DMS 273 (cell line): ENCODE measurements around the gene SNRPA.
"Not testable (repeated sequence)": the region's sequence is repeated elsewhere in the genome, so short reads cannot be mapped to it uniquely, and the experiment has no call there.

Experiments used
- DNase-seq: peaks from one replicate; lab custom pipeline; 2025; ENCODE audit not compliant: unreplicated experiment; lab: John Stamatoyannopoulos, UW

The SNRPA gene

DNA sequence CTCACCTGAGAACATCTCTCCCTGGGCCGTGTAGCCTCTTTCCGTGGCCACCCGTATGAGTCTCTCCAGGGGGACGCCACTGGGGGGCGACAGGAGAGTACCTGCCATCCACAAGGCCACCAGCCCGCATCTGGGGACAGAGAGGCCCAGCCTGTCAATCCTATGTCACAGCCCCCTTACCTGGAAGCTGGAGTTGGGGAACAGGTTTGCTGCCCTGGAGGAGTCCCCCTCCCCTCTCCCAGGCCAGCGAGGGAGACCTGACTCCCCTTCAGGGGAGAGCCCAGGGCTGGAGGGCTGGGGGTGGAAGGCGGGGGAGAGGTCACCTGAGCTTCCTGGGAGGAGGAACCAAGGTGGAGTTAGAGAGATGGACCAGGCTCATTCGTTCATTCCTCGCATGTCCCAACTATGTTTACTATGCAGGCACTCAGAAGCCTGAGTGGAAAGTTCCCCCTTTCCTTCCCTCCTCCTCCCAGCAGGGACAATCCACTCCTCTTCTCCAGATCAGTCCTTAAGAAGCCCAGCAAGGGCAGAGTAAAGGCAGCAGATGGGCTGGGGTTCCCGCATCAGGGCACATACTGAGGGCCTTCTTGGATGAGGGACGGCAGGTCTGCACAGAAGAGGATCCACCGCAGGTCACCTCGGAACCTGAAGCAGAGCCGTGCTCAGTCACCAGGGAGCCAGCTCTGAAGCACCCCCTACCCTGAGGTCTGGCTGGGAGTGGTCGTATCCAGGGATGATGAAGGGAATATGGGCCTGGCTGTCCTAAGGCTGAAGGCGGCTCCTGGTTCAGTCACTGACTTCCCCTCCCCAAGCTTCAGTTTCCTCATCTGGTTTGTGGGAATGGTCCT lies 6.2 kb upstream of the SNRPA start:
- DNase-seq, result no peak

DNA sequence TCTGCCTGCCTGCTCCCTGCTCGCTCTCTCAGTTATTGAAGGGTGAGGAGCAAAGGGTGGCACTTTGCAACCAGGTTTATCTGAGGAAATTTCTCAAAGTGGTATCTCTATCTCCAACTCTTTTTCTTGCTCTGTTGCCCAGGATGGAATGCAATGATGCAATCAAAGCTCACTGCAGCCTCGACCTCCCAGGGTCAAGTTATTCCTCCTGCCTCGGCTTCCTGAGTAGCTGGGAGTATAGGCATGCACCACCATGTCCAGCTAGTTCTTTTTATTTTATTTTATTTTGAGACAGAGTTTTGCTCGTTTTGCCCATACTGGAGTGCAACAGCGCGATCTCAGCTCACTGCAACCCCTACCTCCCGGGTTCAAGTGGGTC lies 5.6 kb upstream of the SNRPA start:
- DNase-seq, result no peak

DNA sequence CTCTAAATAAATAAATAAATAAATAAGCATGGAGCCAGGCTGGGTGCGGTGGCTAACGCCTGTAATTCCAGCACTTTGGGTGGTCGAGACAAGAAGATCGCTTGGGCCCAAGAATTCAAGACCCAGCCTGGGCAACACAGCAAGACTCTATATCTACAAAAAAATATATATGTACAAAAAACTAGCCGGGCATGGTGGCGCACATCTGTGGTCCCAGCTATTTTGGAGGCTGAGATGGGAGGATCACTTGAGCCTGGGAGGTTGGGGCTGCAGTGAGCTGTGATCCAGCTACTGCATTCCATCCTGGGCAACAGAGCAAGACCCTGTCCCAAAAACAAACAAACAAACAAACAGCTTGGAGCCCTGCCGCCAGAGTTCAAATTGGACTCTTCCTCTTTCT lies 3.5 kb upstream of the SNRPA start:
- DNase-seq, result no peak

DNA sequence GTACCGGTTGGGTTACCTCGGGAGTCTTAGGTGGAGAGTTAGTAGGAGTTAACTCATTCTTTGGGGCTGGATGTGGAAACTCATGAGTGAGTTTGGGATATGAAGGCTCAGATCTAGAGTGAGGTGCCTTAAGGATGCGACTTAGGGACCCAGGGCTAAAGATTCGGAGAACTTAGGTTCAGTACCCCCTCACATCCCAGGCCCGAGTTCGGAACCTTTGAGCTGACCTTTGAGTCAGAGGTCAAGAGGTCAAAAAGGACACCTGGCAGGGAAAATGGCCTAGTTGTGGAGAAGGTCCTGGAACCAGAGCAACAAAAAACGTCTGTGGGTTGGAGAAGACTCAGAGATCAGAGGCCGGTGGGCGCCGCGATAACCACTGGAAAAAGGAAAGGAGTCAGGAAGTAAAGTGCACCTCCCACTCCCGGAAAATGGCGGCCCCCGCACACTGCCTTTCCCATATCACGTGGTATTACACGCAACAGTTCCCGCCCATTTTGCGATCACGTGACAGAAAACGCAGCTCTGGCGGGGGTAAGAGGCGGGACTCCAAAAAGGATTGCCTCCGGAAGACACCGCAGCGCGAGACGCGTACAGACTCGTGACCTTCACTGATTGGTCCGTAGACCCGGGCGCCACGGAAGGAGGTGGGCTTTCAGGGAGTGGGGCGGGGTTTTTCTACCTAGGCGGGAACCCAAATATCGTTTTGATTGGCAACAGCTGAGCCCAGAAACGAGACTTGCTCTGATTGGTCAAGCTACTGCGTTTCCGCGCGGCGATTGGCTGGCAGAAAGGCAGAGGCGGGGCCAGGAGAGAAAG lies 737 bp upstream of the SNRPA start, which contains the start of gene ACTMAP:
ACTMAP (minus strand) TSS at position 420 of the 816 bp plus-strand sequence. CDS start 674 bp downstream, outside the sequence.
- peak; percentile 100 for DNase-seq

DNA sequence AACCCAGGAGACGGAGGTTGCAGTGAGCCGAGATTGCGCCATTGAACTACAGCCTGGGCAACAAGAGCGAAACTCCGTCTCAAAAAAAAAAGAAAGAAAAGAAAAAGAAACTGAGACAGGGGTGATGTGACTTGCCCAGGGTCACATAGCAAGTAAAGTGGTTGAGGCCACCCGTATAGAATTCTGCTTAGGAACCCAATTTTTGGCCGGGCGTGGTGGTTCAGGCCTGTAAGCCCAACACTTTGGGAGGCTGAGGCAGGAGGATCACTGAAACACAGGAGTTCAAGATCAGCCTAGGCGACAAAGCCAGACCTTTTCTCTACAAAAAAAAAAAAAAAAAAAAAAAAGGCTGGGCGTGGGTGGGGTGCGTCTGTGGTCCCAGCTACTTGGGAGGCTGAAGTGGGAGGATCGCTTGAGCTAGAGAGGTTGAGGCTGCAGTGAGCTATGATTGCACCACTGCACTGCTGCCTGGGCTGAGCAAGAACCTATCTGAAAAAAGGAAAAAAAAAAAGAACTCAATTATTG lies 1.3 kb downstream of the SNRPA start:
- DNase-seq, result no peak

DNA sequence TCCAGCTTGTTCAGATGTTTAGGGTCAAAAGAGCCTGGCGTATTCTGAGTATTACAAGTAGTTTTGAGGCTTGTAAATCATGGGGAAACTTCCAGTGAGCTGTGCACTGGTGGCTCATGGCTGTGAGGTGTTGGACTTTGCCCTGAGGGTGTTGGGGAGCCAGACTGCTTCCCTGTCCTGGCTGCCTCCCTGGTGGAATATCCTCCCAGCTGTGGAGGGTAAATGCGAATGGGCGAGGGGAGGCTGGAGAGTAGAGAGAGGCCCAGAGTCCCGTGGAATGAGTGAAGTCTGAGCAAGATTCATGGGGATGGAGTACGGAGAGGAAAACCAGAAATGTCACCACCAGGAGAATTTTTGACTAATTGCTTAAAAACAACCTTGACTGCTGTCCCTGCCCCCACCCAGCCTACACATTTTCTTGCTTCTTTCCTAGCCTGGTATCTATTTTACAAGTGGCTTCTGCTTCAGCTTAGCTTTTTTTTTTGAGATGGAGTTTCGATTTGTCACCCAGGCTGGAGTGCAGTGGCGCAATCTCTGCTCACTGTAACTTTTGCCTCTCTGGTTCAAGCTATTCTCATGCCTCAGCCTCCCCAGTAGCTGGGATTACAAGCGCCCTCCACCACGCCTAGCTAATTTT lies 3.7 kb downstream of the SNRPA start:
- no peak for DNase-seq

DNA sequence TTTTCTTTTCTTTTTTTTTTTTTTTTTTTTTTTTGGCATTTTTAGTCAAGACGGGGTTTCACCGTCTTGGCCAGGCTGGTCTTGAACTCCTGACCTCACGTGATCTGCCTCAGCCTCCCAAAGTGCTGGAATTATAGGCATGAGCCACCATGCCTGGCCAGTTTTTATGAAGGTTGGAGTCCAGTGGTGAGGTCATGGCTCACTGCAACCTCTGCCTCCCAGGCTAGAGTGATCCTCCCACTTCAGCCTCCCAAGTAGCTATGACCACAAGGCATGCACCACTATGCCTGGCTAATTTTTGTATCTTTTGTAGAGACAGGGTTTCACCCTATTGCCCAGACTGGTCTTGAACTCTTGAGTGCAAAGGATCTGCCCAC lies 4.2 kb downstream of the SNRPA start:
- DNase-seq, result no peak

DNA sequence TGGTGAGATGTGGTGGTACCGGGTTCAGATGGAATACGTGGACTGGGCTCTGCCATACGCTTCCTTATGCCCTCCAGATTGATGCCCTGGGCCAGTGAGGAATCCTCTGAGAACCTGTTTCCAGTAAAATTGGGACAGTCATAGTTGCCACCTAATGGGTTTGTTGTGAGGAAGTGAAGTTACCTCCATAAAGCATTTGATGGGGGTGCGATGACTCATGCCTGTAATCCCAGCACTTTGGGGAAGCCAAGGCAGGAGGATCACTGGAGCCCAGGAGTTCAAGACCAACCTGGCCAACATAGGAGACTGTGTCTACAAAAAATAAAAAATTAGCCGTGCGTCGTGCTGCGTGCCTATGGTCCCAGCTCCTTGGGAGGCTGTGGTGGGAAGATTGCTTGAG lies 4.8 kb downstream of the SNRPA start:
- DNase-seq, result no peak

DNA sequence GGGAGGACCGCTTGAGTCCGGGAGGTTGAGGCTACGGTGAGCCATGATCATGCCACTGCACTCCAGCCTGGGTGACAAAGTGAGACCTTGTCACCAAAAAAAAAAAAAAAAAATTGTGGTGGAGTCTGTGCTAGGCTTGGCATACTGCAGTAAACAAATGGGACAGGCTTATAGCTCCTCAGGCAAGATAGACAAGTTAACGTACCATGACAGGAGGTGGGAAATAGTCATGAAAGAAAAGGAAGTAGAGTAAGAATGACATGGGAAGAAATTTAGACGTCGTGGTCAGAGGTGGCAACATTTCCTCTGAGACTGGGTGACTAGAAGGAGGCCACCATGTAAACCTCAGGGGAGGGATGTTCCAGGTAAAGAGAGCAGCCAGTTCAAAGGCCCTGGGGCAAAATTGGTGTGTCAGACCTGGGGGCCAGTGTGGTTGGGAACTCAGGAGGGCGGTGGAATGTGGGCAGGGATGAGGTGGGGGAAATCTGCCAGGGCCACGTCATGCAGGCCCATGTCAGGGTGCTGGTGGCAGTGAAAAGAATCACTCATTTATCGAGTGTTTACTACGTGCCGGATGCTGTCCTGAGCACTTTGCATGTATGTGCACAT lies 5.6 kb downstream of the SNRPA start:
- DNase-seq, result no peak

DNA sequence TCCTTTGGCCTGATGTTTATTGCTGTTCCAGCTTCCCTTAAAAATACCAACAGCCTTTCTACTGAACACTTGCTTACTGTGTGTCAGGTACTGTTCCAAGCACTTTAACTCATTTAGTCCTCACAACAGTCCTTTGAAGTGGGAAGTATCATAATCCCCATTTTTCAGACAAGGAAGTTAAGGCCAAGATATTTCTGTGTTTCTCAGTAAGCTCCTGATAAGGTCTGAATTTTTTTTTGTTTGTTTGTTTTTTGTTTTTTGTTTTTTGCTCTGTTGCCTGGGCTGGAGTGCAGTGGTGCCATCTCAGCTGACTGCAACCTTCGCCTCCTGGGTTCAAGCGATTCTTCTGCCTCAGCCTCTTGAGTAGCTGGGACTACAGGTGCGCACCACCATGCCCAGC lies 7.5 kb downstream of the SNRPA start:
- DNase-seq, result no peak

DNA sequence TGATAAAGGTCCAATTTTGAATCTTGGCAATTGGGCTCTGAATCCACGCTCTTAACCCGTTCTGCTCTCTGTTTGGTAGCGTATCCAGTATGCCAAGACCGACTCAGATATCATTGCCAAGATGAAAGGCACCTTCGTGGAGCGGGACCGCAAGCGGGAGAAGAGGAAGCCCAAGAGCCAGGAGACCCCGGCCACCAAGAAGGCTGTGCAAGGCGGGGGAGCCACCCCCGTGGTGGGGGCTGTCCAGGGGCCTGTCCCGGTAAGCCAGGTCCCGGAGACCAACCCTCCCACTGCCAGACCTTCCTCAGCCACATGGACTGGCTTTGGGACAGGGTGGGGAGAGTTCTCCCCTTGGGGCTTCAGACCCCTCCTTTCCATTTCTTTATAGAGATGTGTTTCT lies 8.3 kb downstream of the SNRPA start:
- no peak for DNase-seq

DNA sequence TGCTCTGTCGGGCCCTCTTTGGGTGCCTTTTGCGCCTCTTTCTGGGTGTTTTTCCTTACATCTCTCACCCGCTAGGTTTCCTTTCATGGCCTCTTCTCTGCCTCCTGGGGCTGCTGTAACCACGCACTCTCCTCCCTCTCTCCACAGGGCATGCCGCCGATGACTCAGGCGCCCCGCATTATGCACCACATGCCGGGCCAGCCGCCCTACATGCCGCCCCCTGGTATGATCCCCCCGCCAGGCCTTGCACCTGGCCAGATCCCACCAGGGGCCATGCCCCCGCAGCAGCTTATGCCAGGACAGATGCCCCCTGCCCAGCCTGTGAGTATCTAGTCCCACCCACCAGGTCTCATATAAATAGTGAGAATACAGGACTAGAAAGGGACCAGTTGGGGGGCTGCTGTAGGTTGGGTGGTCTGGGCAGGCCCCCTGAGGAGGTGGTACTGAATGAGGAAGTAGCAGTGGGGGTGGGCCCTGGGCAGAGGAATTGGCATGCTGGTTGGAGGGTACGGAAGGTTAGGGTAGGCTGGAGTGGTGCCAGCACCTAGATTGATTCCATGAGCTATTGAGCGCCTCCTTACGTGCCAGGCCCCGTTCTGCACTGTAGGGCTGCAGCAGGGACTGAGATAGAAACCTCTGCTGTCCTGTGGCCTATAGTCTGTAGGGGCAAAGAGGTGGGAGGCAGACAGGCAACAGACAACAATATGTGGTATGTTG lies 11.9 kb downstream of the SNRPA start:
- DNase-seq, result no peak

DNA sequence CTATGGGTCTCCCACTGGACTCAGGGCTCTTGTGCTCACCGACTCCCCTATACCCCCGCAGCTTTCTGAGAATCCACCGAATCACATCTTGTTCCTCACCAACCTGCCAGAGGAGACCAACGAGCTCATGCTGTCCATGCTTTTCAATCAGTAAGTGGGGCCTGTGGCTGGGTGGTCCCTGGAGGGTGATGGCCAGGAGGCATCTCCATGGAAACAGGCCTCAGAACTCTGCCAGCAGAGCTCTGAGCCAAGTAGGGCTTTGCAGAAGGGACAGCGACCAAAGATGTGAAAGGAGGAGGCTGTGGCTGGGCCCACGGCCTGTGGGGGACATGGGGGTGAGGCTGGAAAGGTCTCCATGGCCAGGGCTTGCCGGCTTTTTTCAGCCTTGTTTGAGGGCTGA lies 12.5 kb downstream of the SNRPA start:
- no peak for DNase-seq

DNA sequence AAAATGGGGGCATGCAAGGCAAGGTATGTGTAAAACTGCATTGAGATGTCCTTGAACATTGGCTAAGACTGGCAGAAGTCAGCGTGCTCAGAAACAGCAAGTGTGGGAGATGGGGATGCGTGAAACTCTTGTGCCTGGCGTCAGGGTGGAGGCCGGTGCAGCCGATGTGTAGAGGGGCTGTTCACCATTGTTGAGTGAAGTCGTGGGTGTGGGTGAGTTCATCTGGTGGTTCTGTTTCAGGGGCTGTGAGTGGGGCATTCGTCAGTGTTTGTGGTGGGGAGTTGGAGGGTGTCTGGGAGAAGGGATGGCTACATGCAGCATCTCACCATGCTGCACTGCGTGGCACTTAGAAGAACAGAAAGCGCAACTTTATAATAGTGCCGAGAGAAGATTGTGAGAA lies 13.0 kb downstream of the SNRPA start:
- no peak for DNase-seq

DNA sequence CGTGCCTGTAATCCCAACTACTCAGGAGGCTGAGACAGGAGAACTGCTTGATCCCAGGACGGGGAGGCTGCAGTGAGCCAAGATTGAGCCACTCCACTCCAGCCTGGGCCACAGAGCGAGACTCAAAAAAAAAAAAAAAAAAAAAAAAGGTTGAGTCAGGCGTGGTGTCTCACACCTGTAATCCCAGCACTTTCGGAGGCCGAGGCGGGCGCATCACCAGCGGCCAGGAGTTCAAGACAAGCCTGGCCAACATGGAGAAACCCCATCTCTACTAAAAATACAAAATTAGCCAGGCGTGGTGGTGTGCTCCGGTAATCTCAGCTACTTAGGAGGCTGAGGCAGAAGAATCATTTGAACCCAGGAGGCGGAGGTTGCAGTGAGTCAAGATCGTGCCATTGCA lies 15.4 kb downstream of the SNRPA start:
- not testable (repeated sequence) for DNase-seq

DNA sequence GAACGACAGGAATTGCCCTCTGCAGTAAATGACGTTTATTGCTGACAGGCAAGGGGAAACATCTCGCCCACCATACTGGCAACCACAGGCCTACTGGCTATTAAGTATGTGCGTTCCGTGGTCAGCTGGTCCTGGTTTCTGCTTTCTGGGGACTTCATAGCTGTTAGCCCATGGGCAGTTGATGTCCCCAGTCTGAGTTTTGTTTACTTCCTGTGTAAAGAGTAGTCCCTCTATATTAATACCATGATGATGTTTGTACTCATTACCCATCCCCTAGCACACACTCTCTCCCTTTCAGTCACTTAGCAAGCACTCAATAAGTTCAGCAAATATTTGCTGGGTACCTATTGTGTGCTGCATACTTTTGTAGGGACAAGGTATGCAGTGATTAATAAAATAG lies 17.9 kb downstream of the SNRPA start:
- no peak for DNase-seq

DNA sequence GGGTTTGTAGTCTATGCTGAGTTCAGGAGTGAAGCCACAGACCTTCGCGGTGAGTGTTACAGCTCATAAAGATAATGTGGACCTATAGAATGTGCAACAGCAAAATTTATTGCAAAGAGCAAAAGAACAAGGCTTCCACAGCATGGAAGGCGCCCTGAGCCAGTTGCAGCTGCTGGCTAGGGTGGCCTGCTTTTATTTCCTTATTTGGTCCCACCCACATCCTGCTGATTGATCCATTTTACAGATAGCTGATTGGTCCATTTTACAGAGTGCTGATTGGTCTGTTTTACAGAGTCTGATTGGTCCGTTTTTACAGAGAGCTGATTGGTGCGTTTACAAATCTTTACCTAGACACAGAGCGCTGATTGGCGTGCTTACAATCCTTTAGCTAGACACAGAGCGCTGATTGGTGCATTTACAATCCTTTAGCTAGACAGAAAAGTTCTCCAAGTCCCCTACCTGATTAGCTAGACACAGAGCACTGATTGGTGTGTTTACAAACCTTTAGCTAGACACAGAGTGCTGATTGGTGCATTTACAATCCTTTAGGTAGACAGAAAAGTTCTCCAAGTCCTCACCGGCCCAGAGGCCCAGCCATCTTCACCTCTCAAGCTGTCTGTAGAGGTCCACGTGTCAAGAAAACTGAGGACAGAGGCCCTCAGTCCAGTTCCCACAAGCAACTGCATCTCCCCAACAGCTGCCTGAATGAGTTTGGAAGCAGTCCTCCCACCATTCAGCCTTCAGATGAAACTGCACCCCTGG lies 20.3 kb downstream of the SNRPA start:
- DNase-seq, result peak; percentile 30

DNA sequence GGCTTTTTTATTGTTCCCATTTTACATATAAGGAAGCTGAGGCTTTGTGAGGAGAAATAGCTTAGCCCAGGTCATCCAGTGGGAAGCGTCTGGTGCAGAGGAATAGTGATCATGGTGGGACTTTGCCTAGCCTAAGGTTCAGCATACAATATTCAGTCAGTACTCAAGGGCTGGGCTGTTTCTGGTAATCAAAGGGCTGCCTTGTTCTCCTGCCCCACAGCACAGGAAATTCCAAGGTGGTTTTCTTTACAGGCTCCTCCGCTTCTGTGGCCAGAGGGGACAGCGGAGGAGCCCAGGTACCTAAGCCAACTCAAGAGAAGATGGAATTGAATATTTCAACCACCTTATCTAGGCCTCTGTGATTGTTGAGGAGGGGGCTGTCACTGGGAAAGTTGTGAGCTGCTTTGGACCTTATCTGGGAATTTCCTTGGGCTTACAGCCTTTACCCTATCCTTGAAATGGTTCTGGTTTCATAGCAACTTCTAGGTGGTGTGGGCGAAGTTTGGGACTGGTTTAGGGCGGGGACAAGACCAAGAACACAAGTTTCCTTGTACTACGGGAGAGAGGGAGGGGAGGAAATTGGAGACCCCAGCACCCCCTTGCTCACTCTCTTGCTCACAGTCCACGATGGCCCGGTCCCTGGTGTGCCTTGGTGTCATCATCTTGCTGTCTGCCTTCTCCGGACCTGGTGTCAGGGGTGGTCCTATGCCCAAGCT lies 24.1 kb downstream of the SNRPA start, which contains the start of gene MIA:
MIA (plus strand) TSS at position 606 of the 716 bp plus-strand sequence; CDS start at position 628, 22 bp downstream.
- no peak for DNase-seq

DNA sequence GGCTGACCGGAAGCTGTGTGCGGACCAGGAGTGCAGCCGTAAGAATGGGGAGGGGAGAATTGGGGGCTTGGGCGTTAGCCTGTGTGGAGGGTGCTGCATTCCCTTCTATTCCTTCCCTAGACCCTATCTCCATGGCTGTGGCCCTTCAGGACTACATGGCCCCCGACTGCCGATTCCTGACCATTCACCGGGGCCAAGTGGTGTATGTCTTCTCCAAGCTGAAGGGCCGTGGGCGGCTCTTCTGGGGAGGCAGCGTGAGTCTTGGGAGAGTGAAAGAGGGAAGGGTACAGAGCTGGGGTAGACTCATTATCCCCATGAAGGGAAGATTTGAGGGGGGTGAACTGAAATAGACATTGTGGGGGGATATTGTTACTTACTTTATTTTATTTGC lies 24.6 kb downstream of the SNRPA start:
- no peak for DNase-seq
